DOHH2 (cell line): Measurements from ENCODE around the gene CNIH2.

Experiments used
- H3F3A ChIP-seq: fragments of 200-600 bp; sonication (generic), shearing (Covaris generic); 2 replicates; pipeline ENCODE4 v1.6.0; 2016; ENCODE audit warnings: antibody characterized with exemption, mild to moderate bottlenecking; ENCODE audit not compliant: control insufficient read depth, insufficient read depth
- H3K27ac ChIP-seq: fragments of 200-600 bp; sonication (generic); 2 replicates; pipeline ENCODE4 v1.5.1; 2014; ENCODE audit warnings: low read depth, mild to moderate bottlenecking, low read length, moderate library complexity
- H3K27me3 ChIP-seq: fragments of 200-600 bp; sonication (generic); 2 replicates; pipeline ENCODE4 v1.6.1; 2014; ENCODE audit warnings: mild to moderate bottlenecking, low read length, mixed read lengths; ENCODE audit not compliant: control insufficient read depth
- H3K36me3 ChIP-seq: fragments of 200-600 bp; sonication (generic); 2 replicates; pipeline ENCODE4 v1.6.1; 2014; ENCODE audit warnings: mild to moderate bottlenecking, low read length, moderate library complexity, mixed read lengths; ENCODE audit not compliant: control insufficient read depth
- H3K4me1 ChIP-seq: fragments of 200-600 bp; sonication (generic); 2 replicates; pipeline ENCODE4 v1.6.1; 2014; ENCODE audit warnings: mild to moderate bottlenecking, low read length, mixed read lengths; ENCODE audit not compliant: control insufficient read depth
- H3K4me2 ChIP-seq: fragments of 200-600 bp; sonication (generic); 2 replicates; pipeline ENCODE4 v1.6.0; 2014; ENCODE audit warnings: mild to moderate bottlenecking, low read length, moderate library complexity
- H3K4me3 ChIP-seq: fragments of 200-600 bp; sonication (generic); 2 replicates; pipeline ENCODE4 v1.5.1; 2014; ENCODE audit warnings: mild to moderate bottlenecking, low read length, mixed read lengths
- H3K79me2 ChIP-seq: fragments of 200-600 bp; sonication (generic); 2 replicates; pipeline ENCODE4 v1.6.1; 2014; ENCODE audit warnings: mild to moderate bottlenecking, low read length, mixed read lengths; ENCODE audit not compliant: control insufficient read depth
- H3K9me2 ChIP-seq: fragments of 200-600 bp; sonication (generic); replicated peaks from 2 replicates; pipeline ENCODE4 v1.6.1; 2014; ENCODE audit warnings: mild to moderate bottlenecking, low read length, mixed read lengths; ENCODE audit not compliant: control insufficient read depth
- H3K9me3 ChIP-seq: fragments of 200-600 bp; sonication (generic); 2 replicates; pipeline ENCODE4 v1.6.1; 2014; ENCODE audit warnings: antibody characterized with exemption, low read length, mixed read lengths; ENCODE audit not compliant: control insufficient read depth, insufficient read depth
- H4K20me1 ChIP-seq: fragments of 200-600 bp; sonication (generic); 2 replicates; pipeline ENCODE4 v1.6.0; 2014; ENCODE audit warnings: low read depth, mild to moderate bottlenecking, antibody characterized with exemption, low read length, moderate library complexity; ENCODE audit not compliant: control insufficient read depth, insufficient read depth
- EZH2phosphoT487 ChIP-seq: fragments of 200-600 bp; sonication (generic); IDR thresholded peaks from 2 replicates; pipeline ENCODE4 v1.6.1; 2017; ENCODE audit warnings: borderline replicate concordance, mild to moderate bottlenecking, antibody characterized with exemption, low read length, moderate library complexity, mixed read lengths
- TF ChIP-seq, protein P1 (sequence below): fragments of 200-600 bp; sonication (generic); IDR thresholded peaks from one replicate; pipeline ENCODE4 v1.5.1; 2014; ENCODE audit warnings: antibody characterized with exemption, mild to moderate bottlenecking, low read depth, low read length; ENCODE audit not compliant: poor library complexity, severe bottlenecking

Gene CNIH2

DNA sequence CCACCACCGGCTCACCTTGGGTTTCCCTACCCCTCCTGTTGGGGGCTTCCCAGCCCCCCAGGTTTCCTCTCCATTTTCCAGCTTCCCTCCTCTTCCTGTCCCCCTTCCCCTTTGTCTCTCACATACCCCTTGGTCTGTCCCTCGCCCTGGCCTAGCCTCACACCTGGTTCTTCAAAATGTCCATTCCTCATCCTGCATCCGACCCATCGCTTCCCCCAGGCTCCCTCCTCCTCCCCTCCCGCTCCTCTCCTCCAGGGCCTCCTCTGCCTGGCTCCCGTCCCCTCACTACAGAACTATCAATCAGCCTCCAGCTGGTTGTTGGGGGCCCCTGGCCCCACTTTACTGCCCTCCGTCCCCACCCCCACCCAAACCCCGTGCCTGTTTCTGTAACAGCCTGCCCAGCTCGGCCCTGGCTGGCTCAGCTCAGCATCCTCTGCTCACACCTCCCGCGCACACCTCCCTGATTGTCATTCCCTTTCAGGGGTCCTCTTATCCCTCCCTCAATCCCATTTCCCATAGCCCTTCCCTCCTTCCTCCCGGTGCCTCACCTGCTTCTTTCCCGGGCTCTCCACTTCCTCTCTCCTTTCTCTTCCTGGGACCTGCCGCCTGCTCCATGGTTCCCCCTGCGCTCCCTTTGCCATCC lies 1.2 kb downstream of the CNIH2 start:
- Histone ChIP-seq H3K36me3 (peaks cover 14% of the 10 kb centered on the region; the same call in 1 of the 2 replicates), H3K4me1 (peaks cover 30% of the 10 kb centered on the region), H4K20me1 (no peaks in the 10 kb centered on the region), H3K9me3 (no peaks in the 10 kb centered on the region), H3K27me3 (no peaks in the 10 kb centered on the region), H3K9me2 (no peaks in the 10 kb centered on the region), H3F3A (peaks cover 3% of the 10 kb centered on the region; the same call in 1 of the 2 replicates), H3K79me2 (no peaks in the 10 kb centered on the region), H3K27ac (no peak overlapping the region), H3K4me3 (no peak overlapping the region), H3K4me2 (no peak overlapping the region)
- no peak for TF ChIP-seq EZH2phosphoT487
- TF ChIP-seq, protein P1, sequence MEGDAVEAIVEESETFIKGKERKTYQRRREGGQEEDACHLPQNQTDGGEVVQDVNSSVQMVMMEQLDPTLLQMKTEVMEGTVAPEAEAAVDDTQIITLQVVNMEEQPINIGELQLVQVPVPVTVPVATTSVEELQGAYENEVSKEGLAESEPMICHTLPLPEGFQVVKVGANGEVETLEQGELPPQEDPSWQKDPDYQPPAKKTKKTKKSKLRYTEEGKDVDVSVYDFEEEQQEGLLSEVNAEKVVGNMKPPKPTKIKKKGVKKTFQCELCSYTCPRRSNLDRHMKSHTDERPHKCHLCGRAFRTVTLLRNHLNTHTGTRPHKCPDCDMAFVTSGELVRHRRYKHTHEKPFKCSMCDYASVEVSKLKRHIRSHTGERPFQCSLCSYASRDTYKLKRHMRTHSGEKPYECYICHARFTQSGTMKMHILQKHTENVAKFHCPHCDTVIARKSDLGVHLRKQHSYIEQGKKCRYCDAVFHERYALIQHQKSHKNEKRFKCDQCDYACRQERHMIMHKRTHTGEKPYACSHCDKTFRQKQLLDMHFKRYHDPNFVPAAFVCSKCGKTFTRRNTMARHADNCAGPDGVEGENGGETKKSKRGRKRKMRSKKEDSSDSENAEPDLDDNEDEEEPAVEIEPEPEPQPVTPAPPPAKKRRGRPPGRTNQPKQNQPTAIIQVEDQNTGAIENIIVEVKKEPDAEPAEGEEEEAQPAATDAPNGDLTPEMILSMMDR, result no peak

GRCh38 chr11:66280428-66280827 lies 2.5 kb downstream of the CNIH2 start:
- Histone ChIP-seq H3F3A (peaks cover 3% of the 10 kb centered on the region; the same call in 1 of the 2 replicates), H3K4me1 (peaks cover 36% of the 10 kb centered on the region), H4K20me1 (no peaks in the 10 kb centered on the region), H3K27ac (no peak overlapping the region), H3K4me2 (no peak overlapping the region), H3K36me3 (peaks cover 11% of the 10 kb centered on the region; the same call in 1 of the 2 replicates), H3K27me3 (no peaks in the 10 kb centered on the region), H3K9me2 (no peaks in the 10 kb centered on the region), H3K9me3 (no peaks in the 10 kb centered on the region), H3K79me2 (no peaks in the 10 kb centered on the region), H3K4me3 (no peak overlapping the region)
- TF ChIP-seq, protein P1, result no peak
- no peak for TF ChIP-seq EZH2phosphoT487

DNA sequence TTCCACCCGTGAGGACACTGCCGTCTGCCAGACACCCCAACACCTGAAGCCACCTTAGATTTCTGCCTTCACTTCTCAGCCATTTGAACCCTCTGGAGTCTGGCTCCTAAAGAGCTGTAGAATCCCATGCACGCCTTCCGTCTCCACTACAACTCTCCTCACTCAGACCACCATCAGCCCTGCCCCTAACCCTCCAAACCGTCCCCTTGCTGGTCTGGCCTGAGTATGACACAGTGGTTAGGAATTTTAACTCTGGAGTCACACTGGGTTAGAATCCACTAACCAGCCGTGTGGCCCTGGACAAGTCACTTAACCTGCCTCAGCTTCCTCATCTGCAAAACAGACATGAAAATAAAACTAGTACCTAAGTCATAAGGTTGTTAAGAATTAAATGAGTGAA lies 3.0 kb downstream of the CNIH2 start:
- Histone ChIP-seq H3K36me3 (peaks cover 8% of the 10 kb centered on the region; the same call in 1 of the 2 replicates), H3F3A (peaks cover 3% of the 10 kb centered on the region; the same call in 1 of the 2 replicates), H3K79me2 (peaks cover 3% of the 10 kb centered on the region; the same call in 1 of the 2 replicates), H3K9me3 (no peaks in the 10 kb centered on the region), H4K20me1 (no peaks in the 10 kb centered on the region), H3K9me2 (no peaks in the 10 kb centered on the region), H3K4me1 (peaks cover 36% of the 10 kb centered on the region), H3K27ac (no peak overlapping the region), H3K4me2 (no peak overlapping the region), H3K4me3 (no peak overlapping the region), H3K27me3 (no peaks in the 10 kb centered on the region)
- TF ChIP-seq, protein P1, result no peak
- no peak for TF ChIP-seq EZH2phosphoT487
